ENCODE measurements around the gene GBP5. TPM values are rescaled to one million over a fixed set of nuclear protein-coding genes. Genes with fewer than 3 reads are reported as not detected.

The GBP5 gene
- total RNA-seq, 4 donors from 2014 or later = 0.13 to 1.0 (median 0.25) TPM; not detected in 1

DNA sequence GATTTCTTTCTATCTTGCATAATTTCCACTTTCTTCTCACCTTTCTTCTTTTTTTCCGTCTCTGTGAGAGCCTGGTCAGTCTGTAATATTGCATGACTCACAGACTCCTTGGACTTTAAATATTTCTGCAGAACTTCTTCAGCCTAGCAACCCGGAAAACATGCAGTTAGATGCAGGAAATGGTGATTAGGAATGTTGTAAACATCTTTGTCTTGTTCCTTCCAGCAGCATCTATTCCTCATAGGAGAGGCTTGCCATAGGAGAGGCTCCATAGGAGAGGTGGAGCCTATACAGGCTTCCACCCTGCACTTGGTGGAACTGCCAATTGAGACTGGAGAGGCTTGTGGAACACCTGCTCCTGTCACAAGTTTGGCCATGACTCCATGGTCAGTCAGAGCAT, 10.0 kb downstream of the GBP5 start:
- no peaks in the 10 kb centered on the region for H3K9me3 ChIP-seq
- TF ChIP-seq POLR2A (IDR thresholded peaks at IDR 0.05) = no peak
- TF ChIP-seq, protein P1, sequence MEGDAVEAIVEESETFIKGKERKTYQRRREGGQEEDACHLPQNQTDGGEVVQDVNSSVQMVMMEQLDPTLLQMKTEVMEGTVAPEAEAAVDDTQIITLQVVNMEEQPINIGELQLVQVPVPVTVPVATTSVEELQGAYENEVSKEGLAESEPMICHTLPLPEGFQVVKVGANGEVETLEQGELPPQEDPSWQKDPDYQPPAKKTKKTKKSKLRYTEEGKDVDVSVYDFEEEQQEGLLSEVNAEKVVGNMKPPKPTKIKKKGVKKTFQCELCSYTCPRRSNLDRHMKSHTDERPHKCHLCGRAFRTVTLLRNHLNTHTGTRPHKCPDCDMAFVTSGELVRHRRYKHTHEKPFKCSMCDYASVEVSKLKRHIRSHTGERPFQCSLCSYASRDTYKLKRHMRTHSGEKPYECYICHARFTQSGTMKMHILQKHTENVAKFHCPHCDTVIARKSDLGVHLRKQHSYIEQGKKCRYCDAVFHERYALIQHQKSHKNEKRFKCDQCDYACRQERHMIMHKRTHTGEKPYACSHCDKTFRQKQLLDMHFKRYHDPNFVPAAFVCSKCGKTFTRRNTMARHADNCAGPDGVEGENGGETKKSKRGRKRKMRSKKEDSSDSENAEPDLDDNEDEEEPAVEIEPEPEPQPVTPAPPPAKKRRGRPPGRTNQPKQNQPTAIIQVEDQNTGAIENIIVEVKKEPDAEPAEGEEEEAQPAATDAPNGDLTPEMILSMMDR (IDR thresholded peaks at IDR 0.05 in 4 of 5, conservative IDR thresholded peaks at IDR 0.05 in 1 of 5) = no peak
- in situ Hi-C loops (cut with MboI; ENCODE audit: low sequenced_read_pairs in 4 of 4) = no loop called here
- peaks cover 16 to 31% of the 10 kb centered on the region in 2 donors for H3K4me1 ChIP-seq
- peak overlapping the region in 1 of 4 donors; percentile 2 for H3K27ac ChIP-seq
- intact Hi-C loops (cut with DNase I; ENCODE audit: low total_unique reads) = no loop called here
- no peaks in the 10 kb centered on the region for H3K27me3 ChIP-seq
- H3K36me3 ChIP-seq = no peaks in the 10 kb centered on the region
- no peak for ATAC-seq
- H3K4me3 ChIP-seq = peak overlapping the region; percentile 26 to 39 (median 32)
- DNase-seq = no peak

- no peaks in the 10 kb centered on the region for H3K9me3 ChIP-seq
- no peaks in the 10 kb centered on the region for H3K27me3 ChIP-seq
- TF ChIP-seq, protein P1 (IDR thresholded peaks at IDR 0.05 in 4 of 5, conservative IDR thresholded peaks at IDR 0.05 in 1 of 5) = no peak
- no peak for TF ChIP-seq POLR2A (IDR thresholded peaks at IDR 0.05)
- H3K36me3 ChIP-seq = no peaks in the 10 kb centered on the region
- H3K27ac ChIP-seq = peak overlapping the region in 3 of 4 donors; percentile 2 to 12 (median 12)
- no peak for DNase-seq
- H3K4me1 ChIP-seq = peaks cover 16 to 31% of the 10 kb centered on the region in 2 donors
- intact Hi-C loops (cut with DNase I; ENCODE audit: low total_unique reads) = no loop called here
- H3K4me3 ChIP-seq = peak overlapping the region; percentile 26 to 39 (median 32)
- in situ Hi-C loops (cut with MboI; ENCODE audit: low sequenced_read_pairs in 4 of 4) = no loop called here
- peak in 1 of 2 donors; percentile 58 for ATAC-seq
Observed at GRCh38 chr1:89261926-89262515, 10.6 kb downstream of the GBP5 start.

GRCh38 chr1:89260566-89261255, 11.9 kb downstream of the GBP5 start:
- intact Hi-C loops (cut with DNase I; ENCODE audit: low total_unique reads) (no loop called here), in situ Hi-C loops (cut with MboI; ENCODE audit: low sequenced_read_pairs in 4 of 4) (no loop called here)
- Histone ChIP-seq H3K4me3 (peak overlapping the region in 2 of 4 donors; percentile 15 to 29), H3K9me3 (no peaks in the 10 kb centered on the region), H3K27ac (peak overlapping the region; percentile 4 to 44 (median 10)), H3K36me3 (no peaks in the 10 kb centered on the region), H3K4me1 (peaks cover 16 to 31% of the 10 kb centered on the region in 2 donors), H3K27me3 (no peaks in the 10 kb centered on the region)
- no peak for TF ChIP-seq POLR2A (IDR thresholded peaks at IDR 0.05)
- TF ChIP-seq, protein P1 (IDR thresholded peaks at IDR 0.05 in 4 of 5, conservative IDR thresholded peaks at IDR 0.05 in 1 of 5) = no peak
- no peak for DNase-seq
- ATAC-seq = peak; percentile 78 to 81

DNA sequence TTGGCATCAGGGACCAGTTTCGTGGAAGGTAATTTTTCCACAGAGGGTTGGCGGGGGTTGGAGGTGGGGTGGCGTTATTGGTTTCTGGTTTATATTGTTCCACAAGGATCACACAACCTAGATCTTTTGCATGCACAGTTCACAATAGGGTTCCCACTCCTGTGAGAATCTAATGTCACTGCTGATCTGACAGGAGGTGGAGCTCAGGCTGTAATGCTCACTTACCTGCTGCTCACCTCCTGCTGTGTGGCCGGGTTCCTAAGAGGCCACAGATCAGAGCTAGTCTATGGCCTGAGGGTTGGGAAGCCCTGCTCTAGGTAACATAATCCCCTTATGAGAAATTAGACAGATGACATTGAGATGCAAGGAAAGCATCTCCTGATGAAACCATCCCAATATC, 12.6 kb downstream of the GBP5 start:
- Histone ChIP-seq H3K27ac (peak overlapping the region in 1 of 4 donors; percentile 35), H3K36me3 (no peaks in the 10 kb centered on the region), H3K9me3 (no peaks in the 10 kb centered on the region), H3K4me3 (no peak overlapping the region), H3K27me3 (no peaks in the 10 kb centered on the region), H3K4me1 (peaks cover 16 to 31% of the 10 kb centered on the region in 2 donors)
- in situ Hi-C loops (cut with MboI; ENCODE audit: low sequenced_read_pairs in 4 of 4) = no loop called here
- intact Hi-C loops (cut with DNase I; ENCODE audit: low total_unique reads) = no loop called here
- no peak for ATAC-seq
- TF ChIP-seq POLR2A (IDR thresholded peaks at IDR 0.05) = no peak
- TF ChIP-seq, protein P1 (IDR thresholded peaks at IDR 0.05 in 4 of 5, conservative IDR thresholded peaks at IDR 0.05 in 1 of 5) = no peak
- no peak for DNase-seq
